Hippocampal formation (tissue), 2 donors: ENCODE data around the gene STK24.
"Not testable (repeated sequence)": the region's sequence is repeated elsewhere in the genome, so short reads cannot be mapped to it uniquely, and the experiment has no call there.

Experiments used
- DNase-seq, 2 donors: peaks; one replicate each; lab custom pipeline; 2025; lab: John Stamatoyannopoulos, UW

STK24 gene

DNA sequence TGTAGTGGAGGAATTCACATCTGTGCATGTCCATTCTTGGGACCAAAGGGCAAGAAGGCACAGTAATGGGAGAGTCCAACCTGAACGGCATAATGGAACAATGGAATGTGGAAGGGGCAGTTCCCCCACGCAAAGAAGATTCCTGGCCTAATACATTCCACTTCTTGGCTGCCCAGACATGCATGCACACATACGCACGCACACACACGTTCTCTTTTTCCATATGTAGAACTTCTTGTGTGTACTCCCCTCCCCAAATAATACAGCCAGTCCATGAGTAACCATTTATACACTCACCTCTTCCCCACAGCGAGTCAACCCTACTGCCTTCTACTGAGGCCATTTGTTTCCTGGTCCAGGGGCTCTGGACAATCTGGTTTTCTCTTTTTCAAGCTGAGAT is 6.0 kb upstream of the STK24 start:
- no peak for DNase-seq

DNA sequence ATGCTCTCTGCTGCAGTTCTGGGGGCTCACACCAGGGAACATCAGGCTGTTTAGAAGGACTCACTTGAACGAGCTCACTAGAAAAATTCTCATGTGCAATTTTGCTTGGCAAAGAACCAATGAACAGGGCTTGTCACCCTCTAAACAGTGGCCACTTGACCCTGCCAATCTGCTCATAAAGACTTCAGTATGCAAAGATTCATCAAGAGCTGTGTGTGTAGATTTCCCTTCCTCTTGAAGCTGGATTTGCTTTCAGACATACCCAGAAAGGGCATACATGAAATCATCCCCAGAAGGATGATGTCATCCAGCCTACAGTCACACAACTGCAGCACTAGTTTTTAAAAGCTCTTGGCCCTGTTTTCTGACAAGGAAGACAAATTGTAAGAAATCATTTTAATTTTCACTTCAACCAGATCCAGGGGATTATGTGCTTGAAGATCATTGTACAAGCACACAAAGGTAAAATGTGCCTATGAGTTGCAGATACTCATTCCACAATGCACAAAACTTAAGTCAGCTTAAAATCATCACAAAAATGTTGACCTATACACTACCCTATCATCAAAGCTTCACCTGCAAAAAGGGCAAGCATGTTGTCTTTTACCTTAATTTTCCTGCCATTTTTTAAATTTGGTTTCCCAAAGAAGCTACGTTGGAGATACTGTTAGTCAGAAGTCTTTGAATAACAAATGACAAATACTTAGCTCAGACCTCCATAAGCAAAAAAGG is 5.2 kb upstream of the STK24 start:
- DNase-seq, result no peak

DNA sequence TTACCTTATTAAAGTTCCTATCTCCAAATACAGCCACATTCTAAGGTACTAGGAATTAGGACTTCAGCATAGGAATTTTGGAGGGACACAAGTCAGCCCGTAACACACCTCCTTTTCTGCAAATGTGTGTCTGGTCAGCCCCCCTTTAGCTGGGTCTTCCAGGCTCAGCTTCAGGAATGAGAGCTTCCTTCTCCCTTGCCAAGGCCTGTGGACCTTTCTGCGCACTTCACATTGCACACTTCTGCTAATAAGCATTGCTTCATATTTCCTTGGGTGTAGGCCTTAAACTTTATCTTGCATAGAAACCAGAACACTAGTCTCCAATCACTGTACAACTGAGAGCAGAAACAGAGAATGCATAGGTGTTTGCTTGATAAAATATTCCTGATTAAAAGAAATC is 4.5 kb upstream of the STK24 start:
- no peak for DNase-seq

DNA sequence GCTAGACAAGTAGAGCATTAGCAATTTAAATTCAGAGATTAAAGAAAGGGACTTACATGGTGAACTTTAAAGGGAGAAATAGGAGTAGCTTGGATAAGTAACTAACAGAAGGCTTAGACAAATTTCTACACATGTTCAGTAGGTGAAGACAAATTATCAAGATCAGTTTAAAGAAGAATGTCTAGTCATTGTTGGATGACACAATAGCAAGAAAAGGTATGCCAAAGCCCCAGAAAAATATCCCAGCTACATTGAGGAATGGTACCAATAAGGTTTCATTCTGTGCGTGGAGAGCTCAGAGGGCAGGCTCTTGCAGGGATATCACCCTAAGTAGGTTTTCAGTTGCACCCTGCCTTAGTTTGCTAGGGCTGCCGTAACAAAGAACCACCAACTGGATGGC is 3.5 kb upstream of the STK24 start:
- no peak for DNase-seq

DNA sequence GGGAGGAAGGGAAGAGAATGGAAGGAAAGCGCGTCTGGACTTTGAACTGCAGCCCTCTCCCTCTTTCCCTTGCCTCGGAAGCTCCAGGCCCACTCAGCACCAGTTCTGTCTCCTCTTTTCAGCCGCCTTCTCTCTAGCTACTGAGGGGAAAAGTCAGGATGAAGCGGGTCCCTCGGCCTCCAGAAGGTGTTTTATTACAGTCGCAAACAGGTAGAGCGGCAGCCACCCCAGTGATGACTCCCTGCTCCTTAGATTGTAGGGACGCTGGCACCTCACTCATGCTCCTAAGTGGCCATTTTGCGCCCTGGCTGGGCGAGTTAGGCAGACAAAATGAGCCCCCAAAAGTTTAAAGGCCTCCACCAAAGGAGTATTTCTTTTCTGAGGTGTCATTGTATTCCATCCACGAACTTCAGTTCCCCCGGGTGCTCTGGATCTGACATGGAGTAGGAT is 954 bp upstream of the STK24 start:
- DNase-seq, result no peak

DNA sequence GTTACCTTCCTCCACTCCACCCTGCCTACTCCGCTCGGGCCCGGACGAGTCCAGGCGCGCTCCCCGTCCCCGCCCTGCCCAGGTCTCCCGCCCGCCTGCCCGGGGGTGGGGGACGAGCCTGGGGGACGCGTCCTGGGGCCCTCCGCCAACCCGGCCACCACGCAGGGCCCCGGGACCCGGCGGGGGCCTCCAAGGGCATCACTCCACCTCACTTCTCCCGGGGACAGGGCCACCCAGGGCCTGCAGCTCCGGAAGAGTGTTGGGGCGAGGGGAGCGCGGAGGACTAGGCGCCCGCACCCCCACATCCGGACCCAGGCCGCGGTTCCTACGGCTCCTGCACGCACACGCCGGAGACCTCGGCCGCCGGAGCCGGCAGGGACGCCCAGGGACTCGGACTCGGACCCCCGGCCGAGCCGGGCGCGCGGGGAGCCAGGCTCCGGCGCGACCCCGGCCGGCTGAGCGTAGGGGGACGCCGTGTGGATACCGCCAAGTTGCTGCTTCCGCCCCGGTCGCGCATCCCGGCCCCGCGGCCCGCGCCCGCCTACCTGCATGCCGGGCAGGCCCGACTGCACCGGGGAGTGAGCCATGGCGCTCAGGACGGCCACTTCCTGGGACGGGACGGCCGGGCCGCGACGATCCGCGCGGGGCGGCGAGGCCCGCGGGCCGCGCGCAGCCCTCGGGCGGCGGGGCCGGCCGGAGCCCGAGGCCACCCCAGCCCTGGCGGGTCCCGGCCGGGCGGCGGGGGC is 534 bp downstream of the STK24 start:
- DNase-seq, result no peak

DNA sequence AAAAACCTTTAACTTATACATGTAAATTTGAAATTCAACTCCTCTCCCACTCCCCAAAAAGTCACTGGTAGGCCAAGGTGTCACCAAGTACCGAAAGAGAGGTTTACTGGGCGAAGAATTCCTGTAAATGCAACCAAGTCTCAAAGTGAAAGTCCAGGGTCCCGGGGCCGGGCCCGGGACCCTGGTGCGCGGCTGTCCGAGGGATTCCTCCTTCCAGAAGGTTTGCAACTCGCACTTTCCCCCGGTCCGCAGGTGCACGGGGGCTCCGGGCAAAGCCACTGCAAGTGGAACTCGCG is 1.1 kb downstream of the STK24 start:
- DNase-seq, result no peak

DNA sequence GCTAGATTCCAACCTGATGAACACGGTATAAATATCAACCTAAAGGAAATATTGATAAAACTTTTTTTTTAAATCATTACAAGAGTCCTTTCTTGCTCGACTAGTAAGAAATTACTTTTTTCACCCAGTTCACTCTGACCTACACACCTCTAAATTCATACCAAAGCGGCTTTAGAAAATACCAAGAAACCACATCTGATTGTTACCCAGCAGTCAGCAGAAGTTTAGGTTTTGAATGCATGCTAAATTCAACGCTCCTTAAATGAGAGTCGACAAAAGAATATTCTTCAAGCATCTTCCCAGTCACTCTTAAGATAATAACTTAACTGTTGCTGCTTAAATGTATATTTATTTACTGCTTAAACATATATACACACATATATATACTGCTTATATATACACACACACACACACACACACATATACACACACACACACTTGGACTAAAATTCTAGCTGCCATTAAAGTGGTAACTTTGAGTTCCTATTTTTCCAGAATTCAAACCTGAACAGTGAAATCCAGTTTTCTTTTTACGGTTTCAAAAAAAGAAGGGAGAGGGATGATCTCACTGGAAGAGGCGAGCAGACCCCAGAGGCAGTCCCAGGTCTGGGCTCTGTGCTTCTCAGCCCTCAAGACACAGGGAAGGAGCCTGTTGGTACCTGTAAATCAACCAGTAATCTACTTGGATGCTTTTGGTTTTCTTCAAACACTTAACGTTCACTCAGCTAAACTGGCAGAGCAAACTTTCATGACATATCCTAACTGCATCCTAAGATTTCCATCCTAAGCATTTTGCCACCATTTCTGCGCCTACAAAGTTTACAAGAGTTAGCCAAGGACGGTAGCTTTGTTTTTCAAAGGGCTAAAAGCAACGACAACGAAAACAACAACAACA is 1.7 kb downstream of the STK24 start:
- no peak for DNase-seq

DNA sequence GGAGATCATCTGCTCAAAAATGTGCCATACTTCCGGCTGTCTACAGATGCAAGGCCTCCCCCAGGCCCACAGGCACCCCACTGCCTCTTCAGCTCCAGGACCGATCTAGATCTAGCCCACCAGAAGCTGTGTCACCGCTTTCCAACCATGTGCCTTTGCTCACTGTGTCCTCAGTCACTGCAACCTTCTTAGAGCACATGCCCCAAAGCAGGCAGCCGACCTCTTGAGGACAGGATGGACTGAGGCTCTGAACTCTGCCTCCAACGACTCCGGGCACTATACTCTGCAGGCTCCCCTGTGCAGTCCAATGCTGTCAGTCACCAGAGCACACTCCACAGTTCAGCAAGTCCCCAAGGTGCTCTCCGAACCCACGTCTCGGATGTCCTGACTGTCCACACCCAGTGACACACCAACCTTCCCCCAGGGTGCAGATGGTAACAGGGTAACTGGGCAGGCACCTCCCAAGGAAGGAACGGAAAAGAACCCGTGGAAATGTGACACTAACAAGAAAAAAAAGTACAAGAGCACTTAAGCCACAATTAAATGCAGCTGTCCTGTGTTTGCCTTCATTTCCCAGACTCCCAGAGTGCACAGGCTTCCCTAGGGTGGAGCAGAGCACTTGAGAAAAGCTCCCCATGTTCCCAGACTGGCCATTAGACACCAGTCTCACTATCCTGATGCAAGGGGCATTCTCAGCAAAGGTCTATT is 4.8 kb downstream of the STK24 start:
- DNase-seq, result no peak

DNA sequence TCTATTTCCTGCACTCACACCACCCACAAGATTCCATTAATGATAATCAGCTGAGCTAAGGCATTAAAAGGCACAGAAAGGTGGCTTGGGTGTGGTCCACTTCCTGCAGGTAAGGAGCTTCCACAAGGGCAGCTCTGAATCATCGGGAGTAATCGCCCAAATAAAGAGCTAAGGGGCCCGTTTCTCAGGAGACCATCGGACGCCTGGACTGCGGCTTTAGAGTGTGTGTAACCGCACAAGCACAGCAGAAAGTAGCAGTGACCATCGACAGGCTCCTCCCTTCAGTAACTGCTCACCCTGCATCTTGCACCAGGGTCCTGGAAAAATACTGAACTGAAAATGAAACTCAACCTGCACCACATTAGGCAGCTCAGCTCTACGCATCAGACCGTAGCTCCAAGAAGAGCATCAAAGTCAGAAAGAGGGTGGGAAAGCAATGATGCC is 6.0 kb downstream of the STK24 start:
- DNase-seq, result no peak

DNA sequence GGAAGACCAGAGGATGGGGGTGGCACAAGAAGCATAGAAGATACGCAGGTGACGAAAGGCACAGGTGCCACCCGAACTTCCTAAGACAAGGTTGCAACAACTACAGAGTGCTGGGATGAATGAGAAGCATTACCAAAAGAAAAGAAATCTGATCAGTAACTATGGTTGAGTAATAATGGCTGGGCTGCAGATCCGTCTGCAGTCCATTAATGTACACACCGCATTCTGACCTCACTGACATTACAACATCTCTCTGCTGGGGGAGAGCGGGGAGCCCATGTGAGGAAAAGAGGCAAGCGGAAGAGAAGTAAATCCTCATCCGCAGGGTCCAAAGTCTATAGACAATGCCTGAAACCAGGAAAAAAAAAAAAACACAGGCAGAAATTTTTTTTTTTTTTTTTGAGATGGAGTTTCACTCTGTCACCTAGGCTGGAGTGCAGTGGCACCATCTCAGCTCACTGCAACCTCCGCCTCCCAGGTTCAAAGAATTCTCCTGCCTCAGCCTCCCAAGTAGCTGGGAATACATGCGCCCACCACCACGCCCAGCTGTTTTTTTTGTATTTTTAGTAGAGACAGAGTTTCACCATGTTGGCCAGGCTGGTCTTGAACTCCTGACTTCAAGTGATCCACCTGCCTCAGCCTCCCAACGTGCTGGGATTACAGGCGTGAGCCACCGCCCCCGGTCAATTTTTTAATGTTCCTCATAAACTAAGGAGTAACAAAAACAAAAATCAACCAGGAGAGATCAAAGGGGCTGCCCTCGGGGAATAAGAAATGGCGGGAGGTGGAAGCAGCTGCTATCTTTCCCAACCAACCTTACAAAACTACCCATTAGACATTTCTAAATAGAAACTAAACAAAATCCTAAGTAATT is 7.2 kb downstream of the STK24 start:
- not testable (repeated sequence) for DNase-seq

DNA sequence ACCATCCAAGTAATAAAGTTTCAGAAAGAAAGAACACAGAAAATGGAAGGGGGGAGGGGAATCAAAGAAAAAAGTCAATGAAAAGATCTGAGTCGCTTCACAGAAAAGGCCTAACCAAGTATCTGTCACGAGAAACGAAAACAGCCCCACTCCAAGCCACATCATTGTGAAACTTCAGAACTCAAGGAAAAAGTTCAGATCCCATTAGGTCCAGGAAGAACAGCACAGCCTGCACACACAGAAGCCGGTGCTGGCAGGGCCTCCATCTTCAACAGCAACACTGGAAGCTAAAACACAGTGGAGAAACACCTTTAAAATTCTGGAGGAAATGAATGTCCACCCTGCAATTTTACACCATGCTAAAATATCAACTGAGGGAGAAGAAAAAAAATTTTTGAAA is 8.0 kb downstream of the STK24 start:
- no peak for DNase-seq

DNA sequence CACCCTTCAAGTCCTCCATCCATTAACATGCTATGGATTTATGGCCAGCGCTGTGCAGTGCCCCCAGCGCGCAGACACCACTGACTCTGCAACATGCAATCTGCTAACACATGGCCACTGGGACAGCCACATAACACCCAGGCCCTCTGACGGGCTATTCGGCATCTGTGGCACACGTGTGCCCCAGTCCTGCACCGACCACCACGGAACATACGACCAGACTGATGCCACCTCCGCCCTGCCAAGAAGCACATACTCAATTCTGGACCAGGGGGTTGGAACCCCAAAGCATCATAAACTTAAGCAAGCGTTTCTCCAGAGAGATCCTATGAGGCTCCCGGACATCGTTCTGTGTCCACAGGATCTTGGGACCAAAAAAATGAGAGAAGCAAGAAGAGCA is 9.8 kb downstream of the STK24 start:
- DNase-seq, result no peak

DNA sequence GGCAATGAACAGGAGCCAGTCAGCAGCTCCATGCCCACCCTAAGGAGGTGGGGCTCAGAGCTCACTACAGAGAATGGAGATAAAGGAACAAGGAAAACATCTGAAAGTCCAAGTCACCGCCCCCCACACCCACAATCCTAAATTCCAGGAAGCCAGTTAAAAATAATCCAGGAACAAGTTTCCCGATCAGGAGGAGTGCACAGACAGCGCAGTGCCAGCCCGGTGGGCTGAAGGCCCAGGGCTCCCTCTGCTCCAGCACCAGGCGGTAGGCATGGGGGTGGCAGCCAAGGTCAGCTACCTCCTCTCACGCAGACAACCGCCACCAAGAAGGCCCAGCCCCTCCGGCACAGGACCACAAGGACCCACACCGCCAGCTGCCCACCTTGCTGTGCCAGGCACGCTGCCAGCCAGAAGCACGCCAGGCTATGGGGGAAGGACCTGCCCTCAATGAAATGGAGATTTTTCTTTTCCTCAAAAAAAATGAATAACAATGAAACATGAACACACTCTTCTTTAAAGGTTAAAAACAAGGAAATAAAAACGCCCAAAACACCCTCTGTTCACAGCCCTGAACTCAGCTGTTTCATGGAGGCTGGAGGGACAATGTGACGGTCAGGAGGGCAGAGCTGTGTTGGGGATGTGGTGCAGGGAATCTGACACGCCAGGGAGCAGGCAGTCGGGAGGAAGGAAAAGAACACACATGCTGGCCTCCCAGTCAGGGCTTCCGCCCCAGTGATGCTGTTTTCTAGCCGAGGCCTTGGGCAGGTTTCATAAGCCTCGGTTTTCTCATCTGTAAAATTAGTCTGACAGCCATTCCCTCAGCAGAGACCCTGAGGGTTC is 11.0 kb downstream of the STK24 start:
- DNase-seq, result no peak

DNA sequence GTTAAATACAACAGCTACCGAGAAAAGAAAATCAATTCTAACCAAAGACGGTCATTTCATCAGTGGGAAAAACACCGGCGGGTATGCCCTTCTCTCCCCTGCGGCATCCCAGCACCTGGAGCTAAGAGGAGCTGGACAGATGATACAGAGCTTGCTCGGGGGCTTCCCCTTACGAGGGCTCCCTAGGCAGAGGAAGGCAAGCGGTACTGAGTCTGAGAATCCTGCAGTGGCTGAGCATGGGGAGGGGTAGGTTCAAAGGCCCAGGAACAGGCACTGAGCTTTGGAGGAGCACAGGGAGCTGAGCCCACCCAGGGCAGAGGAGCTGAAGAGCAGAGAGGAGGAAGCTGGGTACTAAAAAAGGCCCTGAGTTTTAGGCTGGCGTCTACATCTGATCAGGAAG is 12.7 kb downstream of the STK24 start:
- no peak for DNase-seq

DNA sequence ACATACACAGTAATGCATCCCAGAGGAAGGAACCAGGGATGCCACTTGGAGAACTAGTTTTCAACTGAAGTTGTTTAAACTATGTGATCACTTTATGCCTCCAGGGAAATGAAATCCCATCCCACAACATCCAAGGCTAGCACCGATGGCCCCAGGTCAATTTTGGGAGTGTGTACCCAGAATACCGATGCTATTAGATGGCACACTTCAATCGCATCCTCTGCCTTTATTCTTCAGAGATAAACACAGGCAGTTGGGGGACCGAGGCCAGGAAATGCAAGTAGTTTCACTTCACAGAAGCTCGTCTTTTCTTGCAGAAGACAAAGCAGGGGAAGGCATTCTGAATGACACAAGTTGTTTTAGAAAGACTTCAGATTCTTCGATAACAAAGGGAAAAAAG is 13.8 kb downstream of the STK24 start:
- no peak for DNase-seq

DNA sequence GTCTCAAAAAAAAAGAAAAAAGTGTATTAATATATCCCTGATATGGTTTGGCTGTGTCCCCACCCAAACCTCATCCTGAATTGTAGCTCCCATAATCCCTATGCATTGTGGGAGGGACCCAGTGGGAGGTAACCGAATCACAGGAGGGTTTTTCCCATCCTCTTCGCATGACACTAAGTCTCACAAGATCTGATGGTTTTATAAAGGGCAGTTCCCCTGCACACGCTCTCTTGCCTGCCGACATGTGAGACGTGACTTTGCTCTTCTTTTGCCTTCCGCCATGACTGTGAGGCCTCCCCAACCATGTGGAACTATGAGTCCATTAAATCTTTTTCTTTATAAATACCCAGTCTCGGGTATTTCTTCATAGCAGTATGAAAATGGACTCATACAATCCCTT is 17.7 kb downstream of the STK24 start:
- no peak for DNase-seq

DNA sequence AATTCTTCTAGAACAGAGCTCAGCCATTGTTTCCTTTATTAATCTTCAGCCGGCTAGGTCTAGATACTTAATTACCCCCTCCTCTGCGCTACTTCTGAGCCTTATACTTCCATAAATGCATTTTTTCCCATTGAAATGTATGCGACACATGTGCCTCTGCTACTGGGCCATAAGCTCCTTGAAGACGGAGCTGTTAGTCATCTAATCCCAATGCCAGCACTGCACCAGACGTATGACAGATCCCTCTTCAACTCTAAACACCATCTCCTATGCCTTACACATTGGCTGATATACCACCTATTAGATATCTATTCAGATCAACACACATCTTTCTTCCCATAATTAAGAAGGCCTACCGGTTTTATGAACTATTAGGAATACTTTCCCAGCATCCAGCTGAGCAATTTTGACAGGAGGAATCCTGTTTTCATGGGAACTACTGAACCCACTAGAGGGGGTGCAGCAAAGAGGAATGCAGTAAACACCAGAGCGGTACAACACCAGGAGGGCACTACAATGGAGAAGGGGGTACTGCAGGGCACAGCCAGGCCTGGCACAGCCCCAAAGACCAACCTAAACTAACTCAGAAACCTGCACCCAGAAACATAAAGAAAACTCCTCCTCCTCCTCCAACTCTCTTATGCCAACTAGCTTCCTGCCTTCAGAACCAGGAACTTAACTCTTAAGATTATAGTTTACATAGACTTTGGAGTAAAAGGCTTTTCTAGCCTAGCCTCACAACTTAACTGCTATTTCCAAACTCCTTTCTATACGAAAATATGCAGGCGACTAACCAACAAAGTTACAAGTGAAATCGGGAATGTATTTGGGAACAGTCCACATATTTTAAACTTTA is 18.7 kb downstream of the STK24 start:
- DNase-seq, result no peak

DNA sequence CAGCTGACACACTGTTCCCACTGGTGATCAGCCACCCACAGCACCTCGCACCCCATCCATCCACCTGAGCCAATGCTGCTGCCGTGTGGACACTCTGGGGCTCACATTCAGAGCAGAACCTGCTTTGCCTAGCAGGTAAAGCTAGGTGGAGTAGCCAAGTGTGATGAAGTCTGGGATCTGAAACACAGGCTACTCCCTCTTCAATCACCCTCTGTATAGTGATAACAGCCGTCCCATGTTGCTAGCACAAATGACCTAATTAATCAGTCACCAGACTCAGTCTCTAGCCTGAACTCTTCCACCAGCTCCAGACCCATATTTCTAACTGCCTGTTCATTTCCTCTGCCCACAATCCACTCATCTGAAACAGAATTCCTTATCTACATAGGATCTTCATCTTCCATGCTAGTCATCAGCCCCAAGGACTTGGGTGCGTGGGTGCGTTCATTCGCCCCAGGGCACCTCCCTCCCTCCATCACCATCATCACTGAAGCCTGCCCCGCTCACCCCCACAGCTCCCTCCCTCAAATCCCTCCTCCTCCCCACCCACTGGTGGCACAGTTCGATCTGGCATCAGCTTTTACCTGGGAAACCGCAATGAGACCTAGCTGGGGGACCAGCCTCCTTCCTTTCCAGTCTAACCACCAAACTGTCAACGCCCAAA is 19.8 kb downstream of the STK24 start:
- DNase-seq, result no peak
